Measurements from ENCODE around the gene CRB2.
"Not testable (repeated sequence)": the region's sequence is repeated elsewhere in the genome, so short reads cannot be mapped to it uniquely, and the experiment has no call there.

CRB2 gene

GRCh38 chr9:123329329-123329955 lies 26.6 kb upstream of the CRB2 start:
- no peak for DNase-seq (ENCODE audit: low read depth, low spot score)

- DNase-seq (ENCODE audit: low read depth, low spot score) = no peak
These were observed 24.5 kb upstream of the CRB2 start for GRCh38 chr9:123331346-123332060.

GRCh38 chr9:123333058-123333669 lies 22.8 kb upstream of the CRB2 start:
- not testable (repeated sequence) for DNase-seq (ENCODE audit: low read depth, low spot score)

GRCh38 chr9:123334639-123335038 lies 21.4 kb upstream of the CRB2 start:
- no peak for DNase-seq (ENCODE audit: low read depth, low spot score)

- DNase-seq (ENCODE audit: low read depth, low spot score) = peak; percentile 80
These were observed 20.6 kb upstream of the CRB2 start for GRCh38 chr9:123335193-123335985.

- no peak for DNase-seq (ENCODE audit: low read depth, low spot score)
These were observed 20.0 kb upstream of the CRB2 start for GRCh38 chr9:123335986-123336329.

GRCh38 chr9:123336449-123336848 lies 19.5 kb upstream of the CRB2 start:
- DNase-seq (ENCODE audit: low read depth, low spot score) = no peak

DNA sequence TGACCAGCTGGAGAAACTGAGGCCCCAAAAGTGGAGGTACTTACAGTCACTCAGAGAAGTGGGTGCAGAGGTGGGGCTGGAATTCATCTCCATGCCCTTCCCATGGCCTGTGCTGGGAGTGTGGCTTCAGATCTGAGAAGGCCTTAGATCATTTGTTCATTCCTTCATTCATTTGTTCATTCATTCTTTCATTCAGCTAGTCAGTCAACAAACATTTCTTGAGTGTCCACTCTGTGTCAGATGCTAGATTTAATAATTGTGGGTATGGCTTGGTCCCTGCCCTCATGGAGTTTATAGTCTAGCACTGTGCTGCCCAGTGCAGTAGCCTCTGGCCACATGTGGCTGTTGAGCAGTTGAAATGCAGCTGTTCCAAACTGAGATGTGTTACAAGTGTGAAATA lies 19.0 kb upstream of the CRB2 start:
- DNase-seq (ENCODE audit: low read depth, low spot score) = no peak

- DNase-seq (ENCODE audit: low read depth, low spot score) = no peak
These were observed 18.0 kb upstream of the CRB2 start for GRCh38 chr9:123337971-123338370.

GRCh38 chr9:123338710-123339665 lies 17.0 kb upstream of the CRB2 start:
- no peak for DNase-seq (ENCODE audit: low read depth, low spot score)

DNA sequence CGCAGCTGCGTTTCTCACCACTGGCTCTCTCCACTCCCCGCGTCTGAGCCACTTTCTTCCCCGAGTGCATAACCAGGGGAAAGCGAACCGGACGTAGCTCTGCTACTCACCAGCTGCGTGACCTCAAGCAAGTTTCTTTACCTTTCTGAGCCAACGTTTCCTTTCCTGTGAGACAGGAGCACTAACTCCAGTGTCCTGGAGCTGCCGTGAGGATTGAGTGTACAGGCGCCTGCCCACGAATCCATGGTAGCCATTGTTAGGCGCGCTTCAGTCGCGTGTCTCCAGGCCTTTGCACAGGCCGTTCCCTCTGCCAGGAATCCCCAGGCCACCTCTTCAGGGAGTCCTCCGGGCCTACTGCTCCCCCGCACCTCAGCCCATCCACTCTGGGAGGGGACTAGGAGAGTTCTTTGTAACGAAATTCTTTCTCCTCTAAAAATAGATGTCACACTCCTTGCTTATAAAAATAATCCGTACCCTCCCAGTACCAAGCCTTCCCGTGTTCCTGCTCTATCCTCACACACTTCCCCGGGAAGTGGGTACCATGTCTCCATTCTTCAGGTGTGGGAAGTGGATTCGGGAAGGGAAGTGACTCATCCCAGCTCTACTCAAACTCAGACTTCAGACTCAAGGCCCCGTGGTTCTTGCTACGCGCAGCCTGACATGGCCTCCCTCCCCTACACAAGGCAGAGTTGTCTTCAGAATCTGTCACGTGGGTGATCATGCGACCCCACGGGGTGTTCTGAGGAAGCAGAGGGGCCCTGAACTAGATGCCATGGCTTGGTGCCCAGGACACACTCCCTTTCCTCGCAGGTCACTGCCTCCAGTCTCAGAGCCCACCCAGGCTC lies 16.1 kb upstream of the CRB2 start:
- DNase-seq (ENCODE audit: low read depth, low spot score) = no peak

GRCh38 chr9:123341816-123342215 lies 14.2 kb upstream of the CRB2 start:
- DNase-seq (ENCODE audit: low read depth, low spot score) = no peak

GRCh38 chr9:123342247-123342646 lies 13.8 kb upstream of the CRB2 start:
- DNase-seq (ENCODE audit: low read depth, low spot score) = no peak

DNA sequence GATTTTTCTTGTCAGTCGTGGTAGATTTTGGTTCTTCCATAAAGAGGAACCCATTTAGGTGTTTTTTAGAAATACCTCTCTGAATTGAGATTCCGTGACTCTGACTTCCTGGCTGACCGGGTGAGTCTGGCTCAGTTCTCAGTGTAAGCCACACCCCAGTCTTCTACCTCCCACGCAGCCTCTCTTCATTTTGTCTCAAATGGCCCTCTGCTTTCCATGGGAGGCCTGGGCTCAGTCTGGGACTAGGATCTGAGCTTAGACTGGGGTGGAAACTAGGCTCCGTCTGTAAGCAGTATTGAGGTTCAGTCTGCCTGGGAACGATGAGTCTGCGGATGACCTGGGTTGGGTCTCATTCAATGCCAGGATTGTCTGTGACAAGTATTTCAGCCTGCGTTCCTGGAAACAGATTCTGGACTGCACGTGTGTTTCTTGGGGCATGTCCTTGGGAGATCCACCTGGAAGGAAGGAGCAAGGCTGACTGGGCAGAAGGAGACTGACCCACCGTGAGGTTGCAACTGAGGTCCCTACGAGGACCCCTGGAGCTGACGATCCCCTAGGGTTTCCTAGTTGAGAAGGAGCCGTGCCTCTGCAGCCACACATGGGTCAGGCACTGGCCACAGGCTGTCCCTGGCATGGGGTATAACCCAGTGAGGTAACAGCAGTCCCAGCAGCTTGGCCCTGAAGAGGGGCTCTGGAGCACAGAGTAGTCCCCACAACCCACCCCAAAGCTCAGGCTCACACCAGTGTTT lies 12.4 kb upstream of the CRB2 start:
- no peak for DNase-seq (ENCODE audit: low read depth, low spot score)

- no peak for DNase-seq (ENCODE audit: low read depth, low spot score)
These were observed 11.6 kb upstream of the CRB2 start for GRCh38 chr9:123344192-123344949.

- DNase-seq (ENCODE audit: low read depth, low spot score) = peak; percentile 68
These were observed 10.4 kb upstream of the CRB2 start for GRCh38 chr9:123345567-123345955.

DNA sequence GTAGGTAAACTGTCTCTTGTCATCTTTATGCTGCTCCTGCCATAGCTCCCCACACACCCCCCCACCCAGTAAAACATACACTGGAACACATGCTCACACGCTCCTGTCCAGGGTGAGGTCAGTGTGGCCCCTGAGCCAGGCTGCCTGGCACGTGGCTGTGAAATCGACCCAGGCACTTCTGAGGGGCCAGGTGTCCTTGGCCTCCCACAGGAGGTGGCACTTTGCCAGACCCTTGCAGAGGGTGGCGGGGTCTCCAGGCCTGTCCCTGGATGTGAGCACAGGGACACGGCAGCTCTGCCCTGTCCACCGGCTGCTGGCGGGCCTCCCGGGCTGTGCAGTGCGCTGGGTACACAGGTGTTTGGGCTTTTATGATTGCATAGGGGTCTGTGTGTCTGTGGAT lies 10.0 kb upstream of the CRB2 start:
- no peak for DNase-seq (ENCODE audit: low read depth, low spot score)

DNA sequence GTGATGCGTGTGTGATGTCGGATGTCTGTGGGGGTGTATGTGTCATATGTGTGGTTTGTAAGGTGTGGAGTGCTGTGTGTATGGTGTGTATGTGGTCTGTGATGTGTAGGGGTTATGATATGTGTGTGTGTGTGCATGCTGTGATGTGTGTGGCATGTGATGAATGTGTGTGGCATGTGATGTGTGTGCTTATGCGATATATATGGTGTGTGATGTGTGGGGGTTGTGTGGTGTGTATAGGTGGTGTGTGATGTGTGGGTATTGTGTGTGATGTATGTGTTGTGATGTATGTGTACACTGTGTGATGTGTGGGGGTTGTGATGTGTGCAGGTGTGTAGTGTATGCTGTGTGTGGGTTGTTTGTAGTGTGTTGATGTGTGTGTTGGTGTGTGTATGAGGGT lies 9.2 kb upstream of the CRB2 start:
- no peak for DNase-seq (ENCODE audit: low read depth, low spot score)
